ENCODE results near the gene DNAAF1.

DNAAF1 gene

GRCh38 chr16:84137769-84138357, 7.2 kb upstream of the DNAAF1 start:
- H3K9ac ChIP-seq (ENCODE audit: low read depth, low read length), result no peak overlapping the region
- no peaks in the 10 kb centered on the region for H3K36me3 ChIP-seq (ENCODE audit: insufficient read depth, low read length)
- no peaks in the 10 kb centered on the region for H3K9me3 ChIP-seq (ENCODE audit: control insufficient read depth, insufficient read depth, low read length)
- H3K4me1 ChIP-seq (ENCODE audit: insufficient read depth, low read length), result peaks cover 29% of the 10 kb centered on the region

GRCh38 chr16:84138500-84138823, 6.6 kb upstream of the DNAAF1 start:
- Histone ChIP-seq H3K4me1 (ENCODE audit: insufficient read depth, low read length) (peaks cover 29% of the 10 kb centered on the region), H3K9me3 (ENCODE audit: control insufficient read depth, insufficient read depth, low read length) (no peaks in the 10 kb centered on the region), H3K9ac (ENCODE audit: low read depth, low read length) (no peak overlapping the region), H3K36me3 (ENCODE audit: insufficient read depth, low read length) (no peaks in the 10 kb centered on the region)

- H3K9ac ChIP-seq (ENCODE audit: low read depth, low read length), result no peak overlapping the region; the same call in 1 of the 2 replicates
- H3K4me1 ChIP-seq (ENCODE audit: insufficient read depth, low read length), result peaks cover 29% of the 10 kb centered on the region
- no peaks in the 10 kb centered on the region for H3K36me3 ChIP-seq (ENCODE audit: insufficient read depth, low read length)
- no peaks in the 10 kb centered on the region for H3K9me3 ChIP-seq (ENCODE audit: control insufficient read depth, insufficient read depth, low read length)
Observed at GRCh38 chr16:84138824-84139627, 6.1 kb upstream of the DNAAF1 start.

GRCh38 chr16:84139628-84140258, 5.4 kb upstream of the DNAAF1 start:
- Histone ChIP-seq H3K9me3 (ENCODE audit: control insufficient read depth, insufficient read depth, low read length) (no peaks in the 10 kb centered on the region), H3K36me3 (ENCODE audit: insufficient read depth, low read length) (no peaks in the 10 kb centered on the region), H3K9ac (ENCODE audit: low read depth, low read length) (no peak overlapping the region), H3K4me1 (ENCODE audit: insufficient read depth, low read length) (peaks cover 29% of the 10 kb centered on the region)

- Histone ChIP-seq H3K4me1 (ENCODE audit: insufficient read depth, low read length) (peaks cover 26% of the 10 kb centered on the region), H3K36me3 (ENCODE audit: insufficient read depth, low read length) (no peaks in the 10 kb centered on the region), H3K9ac (ENCODE audit: low read depth, low read length) (no peak overlapping the region), H3K9me3 (ENCODE audit: control insufficient read depth, insufficient read depth, low read length) (no peaks in the 10 kb centered on the region)
Observed at GRCh38 chr16:84141143-84141670, 3.9 kb upstream of the DNAAF1 start.

- no peaks in the 10 kb centered on the region for H3K9me3 ChIP-seq (ENCODE audit: control insufficient read depth, insufficient read depth, low read length)
- peaks cover 18% of the 10 kb centered on the region for H3K4me1 ChIP-seq (ENCODE audit: insufficient read depth, low read length)
- no peaks in the 10 kb centered on the region for H3K36me3 ChIP-seq (ENCODE audit: insufficient read depth, low read length)
- no peak overlapping the region for H3K9ac ChIP-seq (ENCODE audit: low read depth, low read length)
Observed at GRCh38 chr16:84143081-84143480, 2.0 kb upstream of the DNAAF1 start.

GRCh38 chr16:84143784-84144199, 1.3 kb upstream of the DNAAF1 start:
- Histone ChIP-seq H3K4me1 (ENCODE audit: insufficient read depth, low read length) (peaks cover 15% of the 10 kb centered on the region), H3K9ac (ENCODE audit: low read depth, low read length) (peak overlapping the region; percentile 94), H3K36me3 (ENCODE audit: insufficient read depth, low read length) (no peaks in the 10 kb centered on the region), H3K9me3 (ENCODE audit: control insufficient read depth, insufficient read depth, low read length) (no peaks in the 10 kb centered on the region)

- H3K9ac ChIP-seq (ENCODE audit: low read depth, low read length), result peak overlapping the region; percentile 94
- peaks cover 10% of the 10 kb centered on the region for H3K4me1 ChIP-seq (ENCODE audit: insufficient read depth, low read length)
- H3K36me3 ChIP-seq (ENCODE audit: insufficient read depth, low read length), result no peaks in the 10 kb centered on the region
- H3K9me3 ChIP-seq (ENCODE audit: control insufficient read depth, insufficient read depth, low read length), result no peaks in the 10 kb centered on the region
Observed at GRCh38 chr16:84144209-84144858, 774 bp upstream of the DNAAF1 start.

GRCh38 chr16:84150926-84151325, 5.8 kb downstream of the DNAAF1 start:
- Histone ChIP-seq H3K36me3 (ENCODE audit: insufficient read depth, low read length) (no peaks in the 10 kb centered on the region), H3K9me3 (ENCODE audit: control insufficient read depth, insufficient read depth, low read length) (no peaks in the 10 kb centered on the region), H3K4me1 (ENCODE audit: insufficient read depth, low read length) (no peaks in the 10 kb centered on the region; the same call in 1 of the 2 replicates), H3K9ac (ENCODE audit: low read depth, low read length) (no peak overlapping the region)

- no peaks in the 10 kb centered on the region for H3K9me3 ChIP-seq (ENCODE audit: control insufficient read depth, insufficient read depth, low read length)
- H3K4me1 ChIP-seq (ENCODE audit: insufficient read depth, low read length), result no peaks in the 10 kb centered on the region; the same call in 1 of the 2 replicates
- no peak overlapping the region for H3K9ac ChIP-seq (ENCODE audit: low read depth, low read length)
- H3K36me3 ChIP-seq (ENCODE audit: insufficient read depth, low read length), result no peaks in the 10 kb centered on the region
Observed at GRCh38 chr16:84153660-84154214, 8.6 kb downstream of the DNAAF1 start.

- no peak overlapping the region for H3K9ac ChIP-seq (ENCODE audit: low read depth, low read length)
- no peaks in the 10 kb centered on the region for H3K36me3 ChIP-seq (ENCODE audit: insufficient read depth, low read length)
- H3K9me3 ChIP-seq (ENCODE audit: control insufficient read depth, insufficient read depth, low read length), result no peaks in the 10 kb centered on the region
- no peaks in the 10 kb centered on the region; the same call in 1 of the 2 replicates for H3K4me1 ChIP-seq (ENCODE audit: insufficient read depth, low read length)
Observed at GRCh38 chr16:84155226-84155625, 10.1 kb downstream of the DNAAF1 start.

GRCh38 chr16:84155771-84156170, 10.7 kb downstream of the DNAAF1 start:
- no peak overlapping the region for H3K9ac ChIP-seq (ENCODE audit: low read depth, low read length)
- H3K4me1 ChIP-seq (ENCODE audit: insufficient read depth, low read length), result no peaks in the 10 kb centered on the region; the same call in 1 of the 2 replicates
- H3K36me3 ChIP-seq (ENCODE audit: insufficient read depth, low read length), result no peaks in the 10 kb centered on the region
- H3K9me3 ChIP-seq (ENCODE audit: control insufficient read depth, insufficient read depth, low read length), result no peaks in the 10 kb centered on the region

- Histone ChIP-seq H3K9me3 (ENCODE audit: control insufficient read depth, insufficient read depth, low read length) (no peaks in the 10 kb centered on the region), H3K4me1 (ENCODE audit: insufficient read depth, low read length) (no peaks in the 10 kb centered on the region; the same call in 1 of the 2 replicates), H3K36me3 (ENCODE audit: insufficient read depth, low read length) (no peaks in the 10 kb centered on the region), H3K9ac (ENCODE audit: low read depth, low read length) (no peak overlapping the region)
Observed at GRCh38 chr16:84156342-84156784, 11.3 kb downstream of the DNAAF1 start.

- Histone ChIP-seq H3K9me3 (ENCODE audit: control insufficient read depth, insufficient read depth, low read length) (no peaks in the 10 kb centered on the region), H3K9ac (ENCODE audit: low read depth, low read length) (no peak overlapping the region), H3K4me1 (ENCODE audit: insufficient read depth, low read length) (no peaks in the 10 kb centered on the region; the same call in 1 of the 2 replicates), H3K36me3 (ENCODE audit: insufficient read depth, low read length) (no peaks in the 10 kb centered on the region)
Observed at GRCh38 chr16:84159007-84159406, 13.9 kb downstream of the DNAAF1 start.
